ENCODE measurements around the gene OBP2B.
"Not testable (repeated sequence)": the region's sequence is repeated elsewhere in the genome, so short reads cannot be mapped to it uniquely, and the experiment has no call there.

The OBP2B gene

GRCh38 chr9:133200631-133201030 is 8.4 kb downstream of the OBP2B start:
- no peak for DNase-seq

DNA sequence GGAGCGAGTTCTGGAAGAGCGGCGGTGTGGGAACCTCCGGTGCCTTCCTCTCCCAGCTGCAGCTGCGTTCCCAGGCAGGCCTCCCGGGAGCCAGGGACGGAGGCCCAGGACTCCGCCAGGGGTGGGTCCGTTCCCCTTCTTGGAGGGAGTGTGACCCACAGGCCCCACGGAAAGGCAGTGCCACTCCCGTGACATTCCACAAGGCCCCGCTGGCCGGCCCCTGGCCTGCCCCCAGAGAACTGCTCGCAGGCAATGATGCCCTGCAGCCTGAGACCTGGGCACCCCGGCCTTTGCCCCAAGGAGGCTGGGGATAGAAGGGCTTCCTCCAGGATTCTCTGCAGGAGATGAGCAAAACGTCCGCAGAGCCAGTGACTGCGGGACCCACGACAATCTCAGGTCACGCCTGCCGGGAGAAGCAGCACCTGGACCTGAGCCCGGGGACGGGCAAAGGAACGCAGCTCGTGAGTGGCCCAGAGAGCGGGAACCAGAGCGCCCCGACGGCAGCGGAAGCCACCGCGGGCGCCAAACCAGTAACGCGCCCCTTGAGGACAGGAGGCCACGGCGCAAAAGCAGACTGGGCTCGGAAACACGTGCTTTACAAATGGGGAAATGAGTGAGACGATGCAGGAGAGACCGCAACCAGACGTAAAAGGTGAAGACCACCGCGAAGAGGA is 9.3 kb downstream of the OBP2B start:
- peak; percentile 55 for DNase-seq

DNA sequence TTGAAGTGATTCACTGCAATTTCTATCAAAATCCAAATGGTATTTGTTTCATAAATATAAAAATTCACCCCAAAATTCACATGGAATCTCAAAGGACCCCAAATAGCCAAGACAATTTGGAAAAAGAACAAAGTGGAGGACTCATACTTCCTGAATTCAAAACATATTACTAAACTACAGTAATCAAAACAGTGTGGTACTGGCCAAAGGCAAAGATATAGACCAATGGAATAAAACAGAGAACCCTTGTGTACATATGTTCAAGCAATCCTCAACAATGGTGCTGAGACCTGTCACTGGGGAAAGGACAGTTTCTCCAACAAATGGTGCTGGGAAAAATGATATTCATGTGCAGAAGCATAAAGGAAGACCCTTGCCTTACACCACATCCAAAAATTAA is 14.0 kb downstream of the OBP2B start:
- DNase-seq: no peak

GRCh38 chr9:133194597-133194996 is 14.5 kb downstream of the OBP2B start:
- no peak for DNase-seq

DNA sequence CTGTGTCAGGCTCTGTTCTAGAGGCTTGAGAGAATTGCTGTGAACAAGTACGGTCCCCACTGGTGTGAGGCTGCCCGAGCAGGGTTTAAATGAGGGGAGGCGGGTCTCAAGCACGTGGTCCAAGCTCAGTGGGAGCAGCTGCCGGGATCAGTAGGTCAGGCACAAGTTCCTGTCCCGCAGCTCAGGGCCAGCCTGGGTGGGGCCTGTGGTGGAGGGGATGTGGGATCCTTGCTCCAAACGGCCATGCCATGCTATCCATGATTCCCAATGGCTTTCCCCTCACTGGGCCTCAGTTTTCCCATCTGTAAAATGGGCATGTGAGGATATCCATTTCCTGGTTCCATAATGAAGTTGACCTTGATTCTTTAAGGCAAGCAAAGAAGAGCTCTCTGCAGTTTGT is 17.1 kb downstream of the OBP2B start:
- no peak for DNase-seq

DNA sequence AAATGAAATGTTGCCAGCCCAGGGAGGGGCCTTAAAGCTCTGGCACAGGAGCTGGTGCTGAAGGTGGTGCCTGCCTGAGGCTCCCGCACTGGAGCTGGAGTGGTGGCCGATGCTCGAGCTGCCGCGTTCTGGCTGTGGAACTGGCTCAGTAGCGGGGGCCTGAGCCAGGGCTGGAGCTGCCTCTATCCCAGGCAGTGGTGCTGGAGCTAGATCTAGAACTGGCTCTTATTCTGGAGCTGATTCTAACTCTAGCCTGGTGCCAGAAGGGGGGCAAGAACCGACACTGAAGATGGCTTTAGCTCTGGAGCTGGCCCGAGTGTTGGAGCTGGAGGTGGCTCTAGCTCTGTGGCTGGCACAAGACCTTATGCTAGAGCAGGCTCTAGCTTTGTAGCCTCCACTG is 19.2 kb downstream of the OBP2B start:
- DNase-seq: no peak

DNA sequence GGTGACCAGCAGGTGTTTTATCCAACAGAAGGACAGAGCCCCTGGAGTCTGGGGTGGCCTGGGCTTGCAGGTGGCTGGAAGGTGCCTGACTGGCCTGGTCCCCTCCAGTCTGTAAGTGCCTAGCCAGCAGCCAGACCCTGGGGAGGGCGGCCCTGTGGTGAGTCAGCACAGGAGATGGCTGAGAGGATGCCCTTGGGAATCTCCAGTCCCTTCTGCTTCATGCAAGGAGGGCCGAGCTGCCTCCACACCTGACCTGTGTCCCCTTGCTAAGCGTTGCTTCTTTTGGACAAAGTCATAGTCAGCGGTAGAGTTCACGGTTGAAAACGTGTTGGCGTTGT is 20.2 kb downstream of the OBP2B start:
- no peak for DNase-seq

- peak; percentile 62 for DNase-seq
Measured at GRCh38 chr9:133188006-133188842, 20.8 kb downstream of the OBP2B start.

DNA sequence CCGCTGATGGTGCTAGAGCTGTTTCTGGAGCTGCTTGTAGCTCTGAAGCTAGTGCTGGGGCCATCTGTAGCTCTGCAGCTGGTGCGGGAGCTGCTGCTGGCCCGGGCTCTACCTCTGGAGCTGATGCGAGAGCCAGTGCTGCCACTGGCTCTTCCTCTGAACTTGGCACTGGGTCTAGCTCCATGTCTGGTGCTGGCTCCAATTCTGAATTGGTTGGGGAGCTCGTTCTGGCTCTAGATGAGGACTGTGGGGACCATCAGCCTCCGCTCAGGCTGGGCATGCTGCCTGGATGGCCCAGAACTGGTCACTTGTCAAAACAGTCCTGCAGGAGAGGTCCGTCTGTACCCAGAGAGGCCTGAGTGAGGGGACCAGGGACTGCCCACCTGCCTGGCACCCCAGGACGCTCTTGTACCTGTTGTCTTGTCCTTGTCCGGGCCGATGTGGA is 21.5 kb downstream of the OBP2B start:
- DNase-seq: no peak

DNA sequence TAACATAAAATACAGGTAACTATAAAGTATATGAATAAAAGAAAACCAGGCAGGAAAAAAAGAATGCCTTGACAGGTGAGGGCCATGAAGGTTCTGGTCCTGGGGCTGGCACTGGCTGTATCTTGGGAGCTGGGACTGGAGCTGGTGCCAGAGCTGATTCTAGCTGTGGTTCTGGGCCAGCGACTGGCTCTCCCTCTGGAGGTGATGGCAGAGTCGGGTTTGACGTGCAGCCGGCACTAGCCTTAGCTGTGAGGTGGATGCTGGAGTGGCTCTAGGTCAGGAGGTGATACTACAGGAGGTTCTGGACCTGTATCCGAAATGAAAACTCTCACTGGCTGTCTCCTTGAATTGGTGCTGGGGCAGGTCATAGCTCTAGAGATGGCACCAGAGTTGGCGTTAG is 22.3 kb downstream of the OBP2B start:
- DNase-seq: no peak

DNA sequence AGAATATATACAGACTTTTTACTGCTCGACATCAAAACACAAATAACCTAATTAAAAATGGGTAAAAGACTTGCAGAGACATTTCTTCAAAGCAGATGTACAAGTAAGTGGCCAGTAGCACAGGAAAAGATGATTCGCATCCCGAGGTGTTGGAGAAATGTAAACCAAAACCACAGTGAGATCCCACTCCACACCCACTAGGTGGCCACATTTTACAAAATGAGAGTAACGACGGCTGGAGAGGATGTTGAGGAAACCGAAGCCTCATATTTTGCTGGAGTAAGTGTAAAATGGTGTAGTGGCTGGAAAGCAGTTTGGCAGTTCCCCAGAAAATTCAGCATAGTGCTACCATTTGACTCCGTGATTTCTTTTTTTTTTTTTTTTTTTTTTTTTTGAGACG is 24.1 kb downstream of the OBP2B start:
- peak; percentile 88 for DNase-seq

DNA sequence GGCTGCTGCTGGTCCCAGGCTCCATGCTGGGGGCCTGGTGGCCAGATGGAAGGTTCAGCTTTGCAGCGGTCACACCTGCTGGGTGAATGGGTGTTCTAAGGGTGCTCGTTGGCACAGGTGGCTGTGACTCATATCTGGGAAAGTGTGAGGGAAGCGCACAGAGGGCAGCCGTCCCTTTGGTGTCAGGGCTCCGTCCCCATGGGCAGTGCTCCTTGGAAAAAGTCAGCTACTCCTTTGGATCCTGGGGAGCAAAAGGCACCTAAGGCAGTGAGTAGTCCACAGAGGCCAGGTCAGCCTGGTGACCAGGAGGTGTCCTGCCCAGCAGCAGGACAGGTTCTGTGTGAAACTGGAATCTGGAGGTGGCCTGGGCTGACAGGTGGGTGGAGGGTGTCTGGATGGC is 26.9 kb downstream of the OBP2B start:
- no peak for DNase-seq

- DNase-seq: no peak
Measured at GRCh38 chr9:133181561-133181960, 27.5 kb downstream of the OBP2B start.

- DNase-seq: no peak
Measured at GRCh38 chr9:133180953-133181352, 28.1 kb downstream of the OBP2B start.

DNA sequence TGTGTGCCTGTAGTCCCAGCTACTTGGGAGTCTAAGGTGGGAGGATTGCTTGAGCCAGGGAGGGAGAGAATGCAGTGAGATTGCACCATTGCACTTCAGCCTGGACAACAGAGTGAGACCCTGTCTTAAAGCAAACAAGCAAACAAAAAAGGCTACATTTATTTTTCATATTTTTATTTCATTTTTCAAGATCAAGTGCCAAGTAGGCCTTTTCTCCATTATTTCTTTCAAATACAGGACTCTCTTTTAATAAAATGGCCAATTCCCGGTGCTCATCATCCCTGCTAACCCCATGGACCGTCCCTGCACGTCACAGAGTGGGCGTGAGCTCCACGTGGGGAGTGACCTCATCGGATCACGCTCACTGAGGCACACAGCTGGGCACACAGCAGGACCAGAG is 36.0 kb downstream of the OBP2B start:
- no peak for DNase-seq

- DNase-seq: no peak
Measured at GRCh38 chr9:133171161-133171961, 37.7 kb downstream of the OBP2B start.

GRCh38 chr9:133170716-133171115 is 38.3 kb downstream of the OBP2B start:
- no peak for DNase-seq

GRCh38 chr9:133169687-133170086 is 39.4 kb downstream of the OBP2B start:
- DNase-seq: not testable (repeated sequence)

GRCh38 chr9:133169102-133169501 is 39.9 kb downstream of the OBP2B start:
- DNase-seq: no peak

- DNase-seq: no peak
Measured at GRCh38 chr9:133168432-133168831, 40.6 kb downstream of the OBP2B start.

DNA sequence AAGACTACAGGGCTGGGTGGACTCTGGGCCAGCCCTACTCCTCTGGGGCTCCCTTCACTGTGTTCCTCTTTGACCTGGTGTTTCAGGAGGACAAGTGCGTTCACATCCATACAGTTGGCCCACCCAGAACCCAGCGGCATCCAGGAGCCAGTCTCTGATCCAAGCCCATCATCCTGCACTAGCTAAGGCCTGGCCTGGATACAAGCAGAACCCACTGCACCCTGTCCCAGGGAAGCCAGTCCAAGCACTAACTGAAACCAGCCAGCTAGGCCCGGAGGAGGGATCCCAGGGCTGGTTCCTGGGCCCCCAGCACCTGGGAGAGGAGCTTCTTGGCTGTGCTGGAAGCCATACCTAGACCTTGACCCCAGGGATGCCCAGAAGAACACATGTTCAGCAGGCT is 41.3 kb downstream of the OBP2B start:
- DNase-seq: no peak

GRCh38 chr9:133167096-133167730 is 41.8 kb downstream of the OBP2B start:
- DNase-seq: no peak

DNA sequence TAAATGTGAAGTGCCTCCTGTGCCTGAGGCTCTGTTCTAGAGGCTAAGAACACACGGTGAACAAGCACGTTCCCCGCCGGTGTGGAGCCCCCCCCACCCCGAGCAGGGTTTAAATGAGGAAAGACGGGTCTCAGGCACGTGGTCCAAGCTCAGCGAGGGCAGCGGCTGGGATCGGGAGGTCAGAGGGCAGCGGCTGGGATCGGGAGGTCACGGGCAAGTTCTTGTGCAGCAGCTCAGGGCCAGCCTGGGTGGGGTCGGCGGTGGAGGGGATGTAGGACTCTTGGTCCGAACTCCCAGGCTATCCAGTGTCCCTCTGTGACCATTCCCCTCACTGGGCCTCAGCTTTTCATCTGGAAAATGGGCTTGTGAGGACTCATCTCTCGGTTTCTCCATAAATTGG is 42.7 kb downstream of the OBP2B start:
- DNase-seq: no peak

DNA sequence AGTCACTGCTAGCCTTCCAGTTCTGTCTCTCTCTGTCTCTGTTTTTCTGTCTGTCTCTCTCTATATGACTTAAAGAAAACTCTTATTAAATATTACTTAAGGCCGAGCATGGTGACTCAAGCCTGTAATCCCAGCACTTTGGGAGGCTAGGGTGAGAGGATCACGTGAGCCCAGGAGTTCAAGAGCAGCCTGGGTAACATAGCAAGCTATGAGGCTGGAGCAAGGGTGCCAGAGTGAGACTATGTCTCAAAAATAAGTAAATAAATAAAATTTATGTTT is 43.7 kb downstream of the OBP2B start:
- no peak for DNase-seq
